HG02571 (cell line): ENCODE results near the gene MAST3.
A peak's percentile ranks its signal among the peaks of the same experiment; 100 is the strongest.
"Not testable (repeated sequence)": the region's sequence is repeated elsewhere in the genome, so short reads cannot be mapped to it uniquely, and the experiment has no call there.

Experiments used
- ATAC-seq: cut with Tn5 transposase; IDR thresholded peaks from one replicate; pipeline ENCODE4 v1.9.1; 2021; ENCODE audit warnings: mild to moderate bottlenecking, moderate library complexity; ENCODE audit not compliant: unreplicated experiment

MAST3 gene

GRCh38 chr19:18156841-18157464, 59.4 kb downstream of the MAST3 start:
- ATAC-seq: no peak

DNA sequence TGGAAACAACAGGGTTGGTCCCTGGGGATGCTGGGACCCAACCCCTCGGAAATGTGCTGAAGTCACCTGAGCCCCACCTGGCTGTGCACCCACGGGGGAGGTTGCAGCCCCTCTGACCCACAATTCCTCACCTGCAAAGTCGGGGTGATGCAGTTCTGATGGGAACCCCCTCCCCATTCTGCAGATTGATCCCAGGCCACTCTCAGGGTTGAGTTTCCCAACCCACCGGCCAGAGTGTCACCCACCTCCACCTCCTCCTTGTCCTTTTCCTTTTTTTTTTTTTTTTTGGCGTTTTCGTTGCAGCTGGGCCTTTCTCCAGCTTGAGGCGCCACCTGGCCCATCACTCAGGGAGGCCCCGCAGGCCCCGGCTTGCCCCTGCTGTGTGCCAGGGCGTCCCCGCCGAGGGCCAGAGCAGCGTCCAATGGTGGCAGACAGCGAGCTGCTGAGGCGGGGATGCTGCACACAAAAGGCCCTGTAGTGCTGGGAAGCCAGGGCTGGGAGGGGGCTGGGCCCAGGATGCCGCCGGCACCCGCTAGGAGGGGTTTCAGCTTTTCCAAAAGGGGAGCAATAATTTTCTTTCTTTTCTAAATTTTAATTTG, 60.0 kb downstream of the MAST3 start:
- ATAC-seq: no peak

DNA sequence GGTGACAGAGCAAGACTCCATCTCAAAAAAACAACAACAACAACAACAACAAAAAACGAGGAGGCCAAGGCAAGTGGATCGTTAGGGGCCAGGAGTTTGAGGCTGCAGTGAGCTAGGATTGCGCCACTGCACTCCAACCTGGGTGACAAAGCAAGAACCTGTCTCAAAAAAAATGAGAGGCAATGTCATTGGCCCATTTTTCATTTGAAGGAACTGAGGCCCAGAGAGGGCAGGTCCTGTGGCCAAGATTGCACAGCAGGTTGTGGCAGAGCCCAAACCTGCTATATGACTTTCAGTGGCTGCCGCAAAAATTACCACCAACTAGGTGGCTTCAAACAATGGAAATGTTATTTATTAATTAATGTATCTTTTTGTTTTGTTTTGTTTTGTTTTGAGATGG, 60.9 kb downstream of the MAST3 start:
- ATAC-seq: no peak

DNA sequence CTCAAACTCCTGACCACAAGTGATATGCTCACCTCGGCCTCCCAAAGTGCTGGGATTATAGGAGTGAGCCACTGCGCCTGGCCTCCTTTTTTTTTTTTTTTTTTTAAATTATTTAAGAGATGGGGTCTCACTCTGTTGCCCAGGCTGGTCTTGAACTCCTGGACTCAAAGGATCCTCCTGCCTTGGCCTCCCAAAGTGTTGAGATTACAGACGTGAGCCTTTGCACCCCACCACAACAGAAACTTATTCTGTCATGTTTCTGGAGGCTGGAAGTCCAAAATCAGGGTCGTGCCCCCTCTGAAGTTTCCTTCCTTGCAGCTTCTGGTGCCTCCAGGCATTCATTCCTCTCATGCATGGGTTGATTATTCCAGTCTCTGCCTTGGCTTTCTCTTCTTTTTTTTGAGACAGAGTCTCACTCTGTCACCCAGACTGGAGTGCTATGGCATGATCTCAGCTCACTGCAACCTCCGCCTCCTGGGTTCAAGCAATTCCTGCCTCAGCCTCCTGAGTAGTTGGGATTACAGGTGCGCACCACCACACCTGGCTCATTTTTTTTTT, 61.6 kb downstream of the MAST3 start:
- ATAC-seq: not testable (repeated sequence)

GRCh38 chr19:18159810-18160209, 62.2 kb downstream of the MAST3 start:
- no peak for ATAC-seq

DNA sequence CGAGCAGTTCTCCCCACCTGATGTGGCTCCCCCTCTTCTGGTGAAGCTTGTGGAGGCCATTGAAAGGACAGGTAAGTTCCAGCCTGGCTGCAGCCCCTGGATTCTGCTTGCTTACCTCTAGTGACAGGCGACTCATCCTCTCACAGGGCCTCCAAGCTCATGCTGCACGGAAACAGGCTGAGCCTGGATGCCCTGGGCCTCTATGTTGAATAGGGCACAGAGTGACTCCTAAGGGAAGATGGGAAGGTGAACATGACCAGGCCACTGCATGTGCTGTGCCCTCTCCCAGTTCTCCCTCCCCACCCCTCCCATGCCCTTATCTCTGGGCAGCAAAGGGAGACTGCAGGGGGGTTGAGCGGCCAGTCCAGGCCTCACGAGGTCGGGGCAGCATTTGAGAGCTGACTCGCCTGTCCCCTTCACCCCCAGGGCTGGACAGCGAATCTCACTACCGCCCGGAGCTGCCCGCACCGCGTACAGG, 63.0 kb downstream of the MAST3 start:
- ATAC-seq: no peak

GRCh38 chr19:18160971-18161635, 63.5 kb downstream of the MAST3 start:
- peak; percentile 50 for ATAC-seq

DNA sequence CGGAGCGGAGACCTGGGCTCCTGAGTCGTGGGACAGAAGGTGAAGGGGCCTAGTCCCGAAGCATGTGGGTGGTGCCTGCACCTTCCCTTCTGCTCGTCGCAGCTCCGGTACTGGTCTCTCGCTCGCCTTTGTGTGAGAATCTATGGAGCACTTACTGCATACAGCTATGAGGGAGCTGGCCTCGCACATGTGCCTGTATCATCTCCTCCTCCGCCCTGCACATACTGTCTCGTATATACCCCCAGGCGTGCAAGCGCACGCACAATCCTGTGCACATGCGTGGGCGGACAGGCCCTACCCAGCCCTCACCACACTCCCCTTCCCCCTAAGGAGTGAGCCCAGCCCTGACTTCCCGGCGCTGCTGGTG, 64.0 kb downstream of the MAST3 start:
- ATAC-seq: no peak

- no peak for ATAC-seq
Observed at GRCh38 chr19:18164072-18164471, 66.5 kb downstream of the MAST3 start.

DNA sequence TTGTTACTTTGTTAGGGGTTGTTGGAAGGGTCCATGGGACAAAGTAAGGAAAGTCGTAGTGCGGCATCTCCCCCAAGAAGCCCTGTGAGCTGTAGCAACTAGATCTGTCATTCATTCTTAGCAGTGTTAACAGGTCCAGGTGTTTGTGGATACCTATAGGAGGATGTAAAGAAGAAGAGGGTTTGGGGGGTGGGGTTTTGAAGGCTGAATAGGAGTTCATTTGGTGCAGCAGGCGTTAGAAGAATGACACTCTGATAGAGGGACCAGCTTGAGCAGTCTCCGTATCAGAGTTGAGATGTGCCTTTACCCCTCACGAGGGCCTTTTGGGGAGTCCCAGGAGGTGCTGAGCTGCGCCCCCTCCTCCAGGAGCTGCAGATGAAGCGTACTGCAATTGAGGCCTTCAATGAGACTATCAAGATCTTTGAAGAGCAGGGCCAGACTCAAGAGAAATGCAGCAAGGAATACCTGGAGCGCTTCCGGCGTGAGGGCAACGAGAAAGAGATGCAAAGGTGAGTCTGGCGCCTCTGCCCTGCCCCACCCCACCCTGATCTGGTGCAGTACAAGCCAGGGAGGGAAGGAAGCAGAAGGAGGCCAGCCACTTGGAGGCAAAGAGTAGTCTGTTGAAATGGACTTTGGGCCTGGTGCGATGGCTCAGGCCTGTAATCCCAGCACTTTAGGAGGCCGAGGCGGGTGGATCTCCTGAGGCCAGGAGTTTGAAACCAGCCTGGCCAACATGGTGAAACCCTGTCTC, 68.4 kb downstream of the MAST3 start:
- no peak for ATAC-seq

GRCh38 chr19:18167011-18167410, 69.4 kb downstream of the MAST3 start:
- ATAC-seq: no peak

GRCh38 chr19:18167975-18168645, 70.5 kb downstream of the MAST3 start:
- ATAC-seq: no peak

DNA sequence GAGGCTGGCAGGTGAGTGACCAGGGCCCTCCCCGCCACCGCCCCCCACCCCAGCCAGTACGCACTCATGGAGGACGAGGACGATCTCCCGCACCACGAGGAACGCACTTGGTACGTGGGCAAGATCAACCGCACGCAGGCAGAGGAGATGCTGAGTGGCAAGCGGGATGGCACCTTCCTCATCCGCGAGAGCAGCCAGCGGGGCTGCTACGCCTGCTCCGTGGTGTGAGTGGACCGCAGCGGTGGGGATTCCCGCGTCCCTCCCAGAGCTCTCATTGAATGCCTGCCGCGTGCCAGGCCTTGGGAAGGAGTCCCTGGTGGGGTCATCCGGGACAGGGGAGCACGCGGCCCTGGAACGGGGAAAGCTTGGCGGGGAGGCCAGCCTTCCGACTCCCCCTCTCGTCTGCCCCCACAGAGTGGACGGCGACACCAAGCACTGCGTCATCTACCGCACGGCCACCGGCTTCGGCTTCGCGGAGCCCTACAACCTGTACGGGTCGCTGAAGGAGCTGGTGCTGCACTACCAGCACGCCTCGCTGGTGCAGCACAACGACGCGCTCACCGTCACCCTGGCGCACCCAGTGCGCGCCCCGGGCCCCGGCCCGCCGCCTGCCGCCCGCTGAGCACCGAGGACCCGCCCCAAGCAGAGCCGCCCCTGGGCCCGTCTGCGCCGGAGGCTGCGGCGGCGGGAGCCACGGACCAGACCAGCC, 71.2 kb downstream of the MAST3 start:
- no peak for ATAC-seq

DNA sequence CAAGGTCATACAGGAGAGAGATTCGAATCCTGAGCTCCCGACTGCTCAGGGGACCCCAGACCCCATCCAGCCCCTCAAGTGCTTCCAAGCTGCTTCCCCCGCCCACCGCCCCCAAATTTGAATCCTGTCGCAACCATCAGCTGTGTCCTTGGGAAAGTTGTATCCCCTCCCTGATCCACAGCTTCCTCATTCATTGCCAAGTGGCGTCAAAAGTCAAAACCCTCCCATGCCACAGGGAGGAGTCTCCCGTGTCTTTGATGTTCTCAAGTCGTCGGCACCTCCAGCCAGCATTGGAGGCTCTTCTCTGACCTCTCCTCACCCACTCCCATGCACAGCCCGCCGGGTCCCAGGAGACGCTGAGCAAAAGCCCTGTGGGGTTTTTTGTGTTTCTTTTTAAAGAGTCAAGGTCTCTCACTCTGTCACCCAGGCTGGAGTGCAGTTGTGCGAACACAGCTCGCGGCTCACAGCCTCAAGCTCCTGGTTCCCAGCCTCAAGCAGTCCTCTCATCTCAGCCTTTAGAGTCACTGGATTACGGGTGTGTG, 73.2 kb downstream of the MAST3 start:
- no peak for ATAC-seq

- ATAC-seq: no peak
Observed at GRCh38 chr19:18171605-18172327, 74.2 kb downstream of the MAST3 start.

- no peak for ATAC-seq
Observed at GRCh38 chr19:18172331-18173053, 74.9 kb downstream of the MAST3 start.

GRCh38 chr19:18173054-18173571, 75.5 kb downstream of the MAST3 start:
- peak; percentile 2 for ATAC-seq

- peak; percentile 42 for ATAC-seq
Observed at GRCh38 chr19:18173572-18174288, 76.2 kb downstream of the MAST3 start, which contains the start of gene IFI30. IFI30 (plus strand) TSS chr19:18173813; CDS start chr19:18173842, 29 bp downstream.
